WTC11 (cell line): ENCODE data around the gene NCOA3.

Experiments used
- CTCF ChIP-seq: fragments of 200-600 bp; IDR thresholded peaks from 2 replicates; pipeline ENCODE4 v1.8.0; 2022; ENCODE audit warnings: antibody characterized with exemption
- ESRRA ChIP-seq: sonication (generic); formaldehyde crosslinking; IDR thresholded peaks from 2 replicates; pipeline ENCODE4 v1.8.1; 2022; ENCODE audit warnings: mild to moderate bottlenecking, missing genetic modification reagents, borderline replicate concordance
- IRF2 ChIP-seq: sonication (generic); formaldehyde crosslinking; IDR thresholded peaks from 2 replicates; pipeline ENCODE4 v1.8.0; 2022; ENCODE audit warnings: low read depth, missing genetic modification reagents, borderline replicate concordance
- MAX ChIP-seq: sonication (generic); formaldehyde crosslinking; IDR thresholded peaks from 2 replicates; pipeline ENCODE4 v1.8.0; 2022; ENCODE audit warnings: mild to moderate bottlenecking, missing genetic modification reagents
- NFE2L1 ChIP-seq: sonication (generic); formaldehyde crosslinking; IDR thresholded peaks from 2 replicates; pipeline ENCODE4 v1.8.1; 2023; ENCODE audit warnings: missing genetic modification reagents

- TF ChIP-seq NFE2L1 (CRISPR knock-in tag) (no peak), CTCF (no peak), MAX (no peak), IRF2 (CRISPR knock-in tag) (no peak), ESRRA (CRISPR knock-in tag) (no peak)
Measured at GRCh38 chr20:47585087-47585747, 83.5 kb downstream of the NCOA3 start.
